ENCODE data around the gene SLC27A6.

Gene SLC27A6

DNA sequence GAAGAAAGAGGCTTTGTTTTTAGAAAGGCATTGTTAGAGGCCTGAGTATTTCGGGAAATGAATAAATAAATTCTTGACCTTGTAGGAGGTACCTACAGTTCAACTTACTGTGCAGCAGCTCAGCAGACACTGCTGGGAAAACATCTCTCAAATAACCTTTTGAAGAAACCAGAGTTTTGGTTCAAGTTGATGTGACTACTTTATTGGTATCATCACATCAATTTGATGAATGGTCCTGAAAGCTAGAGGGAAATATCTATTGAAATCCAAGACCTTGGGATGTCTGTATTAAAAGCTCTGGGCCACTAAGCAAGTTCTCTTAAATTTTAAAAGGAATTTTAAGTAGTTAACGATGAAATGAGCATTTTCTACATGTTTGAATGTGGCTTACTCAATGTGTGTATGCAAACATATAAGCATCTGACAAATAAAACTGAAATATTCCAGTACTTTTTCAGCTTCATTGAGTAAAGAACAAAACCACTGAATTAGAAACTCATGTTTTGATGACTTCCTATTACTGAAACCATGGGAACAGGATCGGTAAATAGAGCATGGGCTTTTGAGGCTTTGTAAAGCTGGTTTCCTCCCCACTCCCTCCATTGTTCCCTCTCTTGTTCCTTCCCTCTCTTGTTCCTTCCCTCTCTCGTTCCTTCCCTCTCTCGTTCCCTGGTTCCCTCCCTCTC is 36.7 kb downstream of the SLC27A6 start:
- TF ChIP-seq ZBTB7A (IDR thresholded peaks at IDR 0.05; ENCODE audit: low read depth) = no peak
- no peak for TF ChIP-seq YY1 (IDR thresholded peaks at IDR 0.05; ENCODE audit: low read depth)
- no peak for TF ChIP-seq FOXM1 (IDR thresholded peaks at IDR 0.05; ENCODE audit: borderline replicate concordance, low read depth)
- TF ChIP-seq TAF1 (IDR thresholded peaks at IDR 0.05; ENCODE audit: low read depth) = no peak
- TF ChIP-seq EGR1 (IDR thresholded peaks at IDR 0.05) = no peak
- TF ChIP-seq RAD21 (IDR thresholded peaks at IDR 0.05; ENCODE audit: low read depth) = no peak
- TF ChIP-seq CREB1 (IDR thresholded peaks at IDR 0.05; ENCODE audit: low read depth) = no peak
- no peak for TF ChIP-seq NFIC (IDR thresholded peaks at IDR 0.05)
- no peak for TF ChIP-seq TCF12 (IDR thresholded peaks at IDR 0.05; ENCODE audit: low read depth)

DNA sequence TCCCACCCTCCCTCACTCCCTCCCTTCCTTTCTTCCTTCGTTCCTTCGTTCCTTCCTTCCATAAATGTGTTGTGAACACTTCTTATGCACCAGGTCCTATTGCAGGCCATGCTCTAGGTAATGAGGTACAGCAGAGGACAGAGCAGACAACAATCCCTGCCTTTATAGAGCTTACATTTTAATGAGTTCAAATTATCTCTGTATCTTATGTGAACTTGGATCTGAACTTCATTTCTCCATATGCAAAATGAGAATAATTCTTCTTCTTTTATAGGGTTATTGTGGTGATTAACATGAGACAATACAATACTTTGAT is 37.2 kb downstream of the SLC27A6 start:
- TF ChIP-seq TEAD4 (IDR thresholded peaks at IDR 0.05) (no peak), TAF1 (IDR thresholded peaks at IDR 0.05; ENCODE audit: low read depth) (no peak), EP300 (IDR thresholded peaks at IDR 0.05; ENCODE audit: borderline replicate concordance) (no peak), NFIC (IDR thresholded peaks at IDR 0.05) (no peak), CEBPB (IDR thresholded peaks at IDR 0.05) (no peak), EGR1 (IDR thresholded peaks at IDR 0.05) (no peak), RAD21 (IDR thresholded peaks at IDR 0.05; ENCODE audit: low read depth) (no peak), YY1 (IDR thresholded peaks at IDR 0.05; ENCODE audit: low read depth) (no peak), TCF12 (IDR thresholded peaks at IDR 0.05; ENCODE audit: low read depth) (no peak), ZBTB7A (IDR thresholded peaks at IDR 0.05; ENCODE audit: low read depth) (no peak), CREB1 (IDR thresholded peaks at IDR 0.05; ENCODE audit: low read depth) (no peak), FOXM1 (IDR thresholded peaks at IDR 0.05; ENCODE audit: borderline replicate concordance, low read depth) (no peak)
- TF ChIP-seq, protein P1, sequence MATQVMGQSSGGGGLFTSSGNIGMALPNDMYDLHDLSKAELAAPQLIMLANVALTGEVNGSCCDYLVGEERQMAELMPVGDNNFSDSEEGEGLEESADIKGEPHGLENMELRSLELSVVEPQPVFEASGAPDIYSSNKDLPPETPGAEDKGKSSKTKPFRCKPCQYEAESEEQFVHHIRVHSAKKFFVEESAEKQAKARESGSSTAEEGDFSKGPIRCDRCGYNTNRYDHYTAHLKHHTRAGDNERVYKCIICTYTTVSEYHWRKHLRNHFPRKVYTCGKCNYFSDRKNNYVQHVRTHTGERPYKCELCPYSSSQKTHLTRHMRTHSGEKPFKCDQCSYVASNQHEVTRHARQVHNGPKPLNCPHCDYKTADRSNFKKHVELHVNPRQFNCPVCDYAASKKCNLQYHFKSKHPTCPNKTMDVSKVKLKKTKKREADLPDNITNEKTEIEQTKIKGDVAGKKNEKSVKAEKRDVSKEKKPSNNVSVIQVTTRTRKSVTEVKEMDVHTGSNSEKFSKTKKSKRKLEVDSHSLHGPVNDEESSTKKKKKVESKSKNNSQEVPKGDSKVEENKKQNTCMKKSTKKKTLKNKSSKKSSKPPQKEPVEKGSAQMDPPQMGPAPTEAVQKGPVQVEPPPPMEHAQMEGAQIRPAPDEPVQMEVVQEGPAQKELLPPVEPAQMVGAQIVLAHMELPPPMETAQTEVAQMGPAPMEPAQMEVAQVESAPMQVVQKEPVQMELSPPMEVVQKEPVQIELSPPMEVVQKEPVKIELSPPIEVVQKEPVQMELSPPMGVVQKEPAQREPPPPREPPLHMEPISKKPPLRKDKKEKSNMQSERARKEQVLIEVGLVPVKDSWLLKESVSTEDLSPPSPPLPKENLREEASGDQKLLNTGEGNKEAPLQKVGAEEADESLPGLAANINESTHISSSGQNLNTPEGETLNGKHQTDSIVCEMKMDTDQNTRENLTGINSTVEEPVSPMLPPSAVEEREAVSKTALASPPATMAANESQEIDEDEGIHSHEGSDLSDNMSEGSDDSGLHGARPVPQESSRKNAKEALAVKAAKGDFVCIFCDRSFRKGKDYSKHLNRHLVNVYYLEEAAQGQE (IDR thresholded peaks at IDR 0.05; ENCODE audit: low read depth) = no peak
- TF ChIP-seq, protein P2, sequence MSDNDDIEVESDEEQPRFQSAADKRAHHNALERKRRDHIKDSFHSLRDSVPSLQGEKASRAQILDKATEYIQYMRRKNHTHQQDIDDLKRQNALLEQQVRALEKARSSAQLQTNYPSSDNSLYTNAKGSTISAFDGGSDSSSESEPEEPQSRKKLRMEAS (IDR thresholded peaks at IDR 0.05) = no peak
- TF ChIP-seq, protein P3, sequence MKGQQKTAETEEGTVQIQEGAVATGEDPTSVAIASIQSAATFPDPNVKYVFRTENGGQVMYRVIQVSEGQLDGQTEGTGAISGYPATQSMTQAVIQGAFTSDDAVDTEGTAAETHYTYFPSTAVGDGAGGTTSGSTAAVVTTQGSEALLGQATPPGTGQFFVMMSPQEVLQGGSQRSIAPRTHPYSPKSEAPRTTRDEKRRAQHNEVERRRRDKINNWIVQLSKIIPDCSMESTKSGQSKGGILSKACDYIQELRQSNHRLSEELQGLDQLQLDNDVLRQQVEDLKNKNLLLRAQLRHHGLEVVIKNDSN (IDR thresholded peaks at IDR 0.05) = no peak

DNA sequence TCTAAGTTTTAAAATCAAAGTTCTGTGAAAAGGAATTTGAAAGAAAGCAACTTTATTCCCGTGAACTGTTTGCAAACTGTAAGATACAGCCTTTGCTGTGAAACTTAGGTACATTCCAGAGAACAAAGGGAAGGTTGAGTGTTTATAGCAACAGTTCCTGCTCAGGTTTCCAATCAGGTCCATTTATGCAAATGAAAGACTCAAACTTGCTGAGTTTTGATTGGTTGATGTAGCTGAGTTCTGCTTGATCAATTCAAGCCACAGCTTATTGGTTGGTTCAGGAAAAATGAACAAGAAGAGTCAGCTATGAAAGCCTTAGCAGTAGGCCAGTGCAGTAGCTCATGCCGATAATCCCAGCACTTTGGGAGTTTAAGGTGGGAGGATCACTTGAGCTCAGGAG is 37.9 kb downstream of the SLC27A6 start:
- TF ChIP-seq, protein P3 (IDR thresholded peaks at IDR 0.05) = no peak
- TF ChIP-seq RAD21 (IDR thresholded peaks at IDR 0.05; ENCODE audit: low read depth) (no peak), CEBPB (IDR thresholded peaks at IDR 0.05) (no peak), TAF1 (IDR thresholded peaks at IDR 0.05; ENCODE audit: low read depth) (no peak), YY1 (IDR thresholded peaks at IDR 0.05; ENCODE audit: low read depth) (no peak), TEAD4 (IDR thresholded peaks at IDR 0.05) (no peak), CREB1 (IDR thresholded peaks at IDR 0.05; ENCODE audit: low read depth) (no peak), NFIC (IDR thresholded peaks at IDR 0.05) (no peak)
- TF ChIP-seq, protein P1 (IDR thresholded peaks at IDR 0.05; ENCODE audit: low read depth) = no peak

DNA sequence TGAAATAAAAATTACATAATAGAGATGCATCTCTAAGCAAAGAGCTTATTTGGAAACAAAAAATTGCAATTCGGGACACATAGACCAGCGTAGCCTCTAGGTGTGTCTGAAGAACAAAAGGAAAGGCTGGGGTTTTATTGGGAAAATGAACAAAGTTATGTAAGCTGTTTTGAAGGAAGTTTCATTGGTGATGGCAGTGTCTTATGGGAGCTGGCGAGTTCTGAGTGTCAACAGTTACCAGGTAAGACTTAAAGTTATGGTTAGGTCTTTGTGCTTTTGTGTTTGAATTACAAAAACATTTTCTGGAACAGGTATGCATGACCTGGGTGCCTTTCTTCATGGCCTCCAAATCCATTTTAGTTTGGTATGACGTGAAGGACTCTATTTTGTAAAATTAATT is 48.9 kb downstream of the SLC27A6 start:
- TF ChIP-seq FOXM1 (IDR thresholded peaks at IDR 0.05; ENCODE audit: borderline replicate concordance, low read depth) (no peak), NFIC (IDR thresholded peaks at IDR 0.05) (no peak)

DNA sequence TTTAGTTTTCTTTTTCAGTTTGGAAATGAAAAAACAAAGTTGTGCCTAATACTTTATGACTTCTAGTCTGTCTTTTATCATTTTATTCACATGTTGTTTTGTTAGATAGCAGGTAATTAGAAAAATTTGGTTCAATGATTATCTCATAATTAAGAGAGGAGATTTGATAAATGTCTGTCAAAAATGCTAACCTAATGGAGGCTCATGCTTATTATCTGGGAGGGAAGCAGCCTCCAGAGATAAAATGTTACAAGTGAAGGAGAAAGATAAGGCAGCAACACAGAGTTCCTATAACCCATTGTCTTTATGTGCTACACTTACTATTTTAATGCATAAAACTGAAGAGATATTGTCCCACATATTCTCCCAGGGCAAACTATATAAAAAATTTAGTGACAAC is 53.5 kb downstream of the SLC27A6 start:
- TF ChIP-seq, protein P1 (IDR thresholded peaks at IDR 0.05; ENCODE audit: low read depth) = no peak
- TF ChIP-seq CEBPB (IDR thresholded peaks at IDR 0.05) (no peak), TCF12 (IDR thresholded peaks at IDR 0.05; ENCODE audit: low read depth) (no peak), TAF1 (IDR thresholded peaks at IDR 0.05; ENCODE audit: low read depth) (no peak), TEAD4 (IDR thresholded peaks at IDR 0.05) (no peak), RAD21 (IDR thresholded peaks at IDR 0.05; ENCODE audit: low read depth) (no peak), ZBTB7A (IDR thresholded peaks at IDR 0.05; ENCODE audit: low read depth) (no peak), CREB1 (IDR thresholded peaks at IDR 0.05; ENCODE audit: low read depth) (no peak), EGR1 (IDR thresholded peaks at IDR 0.05) (no peak), NFIC (IDR thresholded peaks at IDR 0.05) (no peak)
- TF ChIP-seq, protein P3 (IDR thresholded peaks at IDR 0.05) = no peak
